IPS-18a (cell line): ENCODE results near the gene ACACB.
"Not testable (repeated sequence)": the region's sequence is repeated elsewhere in the genome, so short reads cannot be mapped to it uniquely, and the experiment has no call there.

Experiments
- H3K27ac ChIP-seq: one replicate; pipeline ENCODE4 v1.5.1; 2013; ENCODE audit warnings: low read length
- H3K27me3 ChIP-seq: one replicate; pipeline ENCODE4 v1.6.1; 2013; ENCODE audit warnings: mild to moderate bottlenecking, low read length; ENCODE audit not compliant: control insufficient read depth, insufficient read depth
- H3K36me3 ChIP-seq: one replicate; pipeline ENCODE4 v1.6.1; 2013; ENCODE audit warnings: low read depth, low read length; ENCODE audit not compliant: control insufficient read depth
- H3K4me1 ChIP-seq: one replicate; pipeline ENCODE4 v1.6.1; 2013; ENCODE audit warnings: low read depth, low read length; ENCODE audit not compliant: control insufficient read depth
- H3K4me3 ChIP-seq: one replicate; pipeline ENCODE4 v1.5.1; 2013; ENCODE audit warnings: low read length
- H3K9ac ChIP-seq: one replicate; pipeline ENCODE4 v1.6.1; 2013; ENCODE audit warnings: mild to moderate bottlenecking, low read length, moderate library complexity
- H3K9me3 ChIP-seq: one replicate; pipeline ENCODE4 v1.6.1; 2013; ENCODE audit warnings: low read depth, low read length; ENCODE audit not compliant: control insufficient read depth

Gene ACACB

GRCh38 chr12:109165599-109165998 lies 49.2 kb downstream of the ACACB start:
- no peak overlapping the region for H3K27ac ChIP-seq
- no peak overlapping the region for H3K4me3 ChIP-seq
- H3K4me1 ChIP-seq: no peaks in the 10 kb centered on the region
- H3K36me3 ChIP-seq: no peaks in the 10 kb centered on the region
- H3K9me3 ChIP-seq: no peaks in the 10 kb centered on the region
- H3K27me3 ChIP-seq: no peaks in the 10 kb centered on the region
- H3K9ac ChIP-seq: no peak overlapping the region

GRCh38 chr12:109166371-109166770 lies 50.0 kb downstream of the ACACB start:
- Histone ChIP-seq H3K27ac (no peak overlapping the region), H3K9ac (no peak overlapping the region), H3K9me3 (no peaks in the 10 kb centered on the region), H3K27me3 (no peaks in the 10 kb centered on the region), H3K4me1 (no peaks in the 10 kb centered on the region), H3K4me3 (no peak overlapping the region), H3K36me3 (no peaks in the 10 kb centered on the region)

DNA sequence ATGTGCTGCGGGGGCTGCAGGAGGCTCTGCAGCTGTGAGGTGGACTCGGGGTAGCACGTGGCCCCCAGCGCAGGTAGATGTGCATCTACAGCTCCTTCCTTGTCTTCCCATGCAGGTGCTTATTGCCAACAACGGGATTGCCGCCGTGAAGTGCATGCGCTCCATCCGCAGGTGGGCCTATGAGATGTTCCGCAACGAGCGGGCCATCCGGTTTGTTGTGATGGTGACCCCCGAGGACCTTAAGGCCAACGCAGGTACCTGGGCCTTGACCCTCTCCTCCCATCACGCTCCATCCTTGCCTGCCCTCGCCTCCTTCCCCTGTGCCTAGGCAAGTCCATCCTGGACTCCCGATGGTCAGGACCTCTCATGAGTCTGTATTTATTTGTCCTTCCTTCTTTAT lies 51.4 kb downstream of the ACACB start:
- Histone ChIP-seq H3K27ac (no peak overlapping the region), H3K27me3 (no peaks in the 10 kb centered on the region), H3K36me3 (peaks cover 8% of the 10 kb centered on the region), H3K4me3 (no peak overlapping the region), H3K4me1 (no peaks in the 10 kb centered on the region), H3K9me3 (no peaks in the 10 kb centered on the region), H3K9ac (no peak overlapping the region)

DNA sequence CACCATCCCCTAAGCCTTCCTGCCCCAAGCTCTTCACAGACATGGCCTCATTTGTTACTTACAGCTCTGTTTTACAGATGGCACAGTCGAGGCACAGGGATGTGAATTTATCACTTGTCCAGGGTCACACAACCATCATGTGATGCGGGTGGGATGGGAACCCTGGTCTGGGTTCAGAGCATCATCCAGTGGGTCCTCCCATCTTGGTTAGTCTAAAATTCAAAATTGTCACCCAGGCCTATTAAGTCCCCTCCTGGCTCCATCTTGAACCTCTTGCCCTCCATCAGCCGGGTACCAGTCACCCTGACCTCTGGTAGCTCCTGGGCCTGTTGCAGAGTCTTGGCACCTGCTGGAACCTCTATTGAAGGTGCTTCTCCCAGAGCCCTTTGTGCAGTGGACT lies 52.9 kb downstream of the ACACB start:
- H3K9ac ChIP-seq: no peak overlapping the region
- H3K4me3 ChIP-seq: no peak overlapping the region

GRCh38 chr12:109169686-109170085 lies 53.3 kb downstream of the ACACB start:
- H3K4me3 ChIP-seq: no peak overlapping the region
- H3K27me3 ChIP-seq: no peaks in the 10 kb centered on the region
- no peaks in the 10 kb centered on the region for H3K9me3 ChIP-seq
- peaks cover 9% of the 10 kb centered on the region for H3K36me3 ChIP-seq
- H3K4me1 ChIP-seq: no peaks in the 10 kb centered on the region
- H3K9ac ChIP-seq: no peak overlapping the region
- H3K27ac ChIP-seq: no peak overlapping the region

More for the DNA sequence above, 52.9 kb downstream of the ACACB start:
- H3K9me3 ChIP-seq: no peaks in the 10 kb centered on the region
- no peaks in the 10 kb centered on the region for H3K4me1 ChIP-seq
- no peak overlapping the region for H3K27ac ChIP-seq
- peaks cover 9% of the 10 kb centered on the region for H3K36me3 ChIP-seq
- H3K27me3 ChIP-seq: no peaks in the 10 kb centered on the region

DNA sequence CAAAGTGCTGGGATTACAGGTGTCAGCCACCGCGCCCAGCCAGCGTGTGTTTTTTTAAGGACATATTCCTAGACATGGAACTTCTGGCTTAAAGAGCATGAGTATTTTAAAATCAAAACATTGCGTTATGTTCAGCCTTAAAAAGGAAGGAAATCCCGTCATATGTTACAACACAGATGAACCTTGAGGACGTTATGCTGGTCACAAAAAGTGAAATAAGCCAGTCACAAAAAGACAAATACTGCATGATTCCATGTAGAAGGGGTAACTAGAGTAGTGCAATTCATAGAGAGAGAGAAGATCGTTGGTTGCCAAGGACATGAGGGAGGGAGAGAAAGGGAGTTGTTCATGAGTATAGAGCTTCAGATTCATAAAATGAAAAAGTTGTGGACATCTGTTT lies 53.9 kb downstream of the ACACB start:
- no peaks in the 10 kb centered on the region for H3K4me1 ChIP-seq
- no peaks in the 10 kb centered on the region for H3K27me3 ChIP-seq
- H3K27ac ChIP-seq: no peak overlapping the region
- H3K9me3 ChIP-seq: no peaks in the 10 kb centered on the region
- H3K9ac ChIP-seq: no peak overlapping the region
- no peak overlapping the region for H3K4me3 ChIP-seq
- peaks cover 9% of the 10 kb centered on the region for H3K36me3 ChIP-seq

- not testable (repeated sequence) for H3K27ac ChIP-seq, H3K27me3 ChIP-seq, H3K4me1 ChIP-seq, H3K9ac ChIP-seq, H3K36me3 ChIP-seq, H3K9me3 ChIP-seq, H3K4me3 ChIP-seq
These were observed 56.4 kb downstream of the ACACB start for GRCh38 chr12:109172787-109173186.

GRCh38 chr12:109173443-109174240 lies 57.3 kb downstream of the ACACB start:
- Histone ChIP-seq H3K27me3 (no peaks in the 10 kb centered on the region), H3K4me1 (no peaks in the 10 kb centered on the region)

DNA sequence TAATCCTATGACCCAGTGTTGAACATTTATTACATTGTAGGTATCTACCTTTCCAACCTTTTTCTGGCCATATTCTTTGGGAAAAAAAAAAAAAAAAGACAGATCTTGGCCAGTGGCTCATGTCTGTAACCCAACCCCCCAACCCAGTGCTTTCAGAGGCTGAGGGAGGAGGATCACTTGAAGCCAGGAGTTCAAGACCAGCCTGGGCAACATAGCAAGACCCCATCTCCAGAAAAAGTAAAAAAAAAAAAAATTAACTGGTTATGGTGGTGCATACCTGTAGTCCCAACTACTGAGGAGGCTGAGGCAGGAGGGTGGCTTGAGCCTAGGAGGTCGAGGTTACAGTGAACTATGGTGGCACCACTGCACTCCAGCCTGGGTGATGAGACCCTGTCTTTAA lies 58.1 kb downstream of the ACACB start:
- Histone ChIP-seq H3K27ac (no peak overlapping the region), H3K4me1 (no peaks in the 10 kb centered on the region), H3K4me3 (no peak overlapping the region), H3K36me3 (peaks cover 12% of the 10 kb centered on the region), H3K9ac (no peak overlapping the region), H3K27me3 (no peaks in the 10 kb centered on the region), H3K9me3 (no peaks in the 10 kb centered on the region)

More at GRCh38 chr12:109173443-109174240, 57.3 kb downstream of the ACACB start:
- Histone ChIP-seq H3K9ac (no peak overlapping the region), H3K4me3 (no peak overlapping the region), H3K27ac (no peak overlapping the region), H3K9me3 (no peaks in the 10 kb centered on the region), H3K36me3 (peaks cover 9% of the 10 kb centered on the region)

- Histone ChIP-seq H3K9me3 (no peaks in the 10 kb centered on the region), H3K36me3 (peaks cover 5% of the 10 kb centered on the region), H3K27ac (no peak overlapping the region), H3K9ac (no peak overlapping the region), H3K4me3 (no peak overlapping the region), H3K27me3 (no peaks in the 10 kb centered on the region), H3K4me1 (no peaks in the 10 kb centered on the region)
These were observed 62.1 kb downstream of the ACACB start for GRCh38 chr12:109178532-109178931.

GRCh38 chr12:109179927-109180326 lies 63.5 kb downstream of the ACACB start:
- no peak overlapping the region for H3K9ac ChIP-seq
- no peaks in the 10 kb centered on the region for H3K4me1 ChIP-seq
- H3K4me3 ChIP-seq: no peak overlapping the region
- no peaks in the 10 kb centered on the region for H3K27me3 ChIP-seq
- no peaks in the 10 kb centered on the region for H3K9me3 ChIP-seq
- H3K36me3 ChIP-seq: peaks cover 5% of the 10 kb centered on the region
- H3K27ac ChIP-seq: no peak overlapping the region
